ENCODE data around the gene NEK1.

The NEK1 gene

GRCh38 chr4:169657470-169658107 is 45.2 kb upstream of the NEK1 start:
- TF ChIP-seq, protein P1, sequence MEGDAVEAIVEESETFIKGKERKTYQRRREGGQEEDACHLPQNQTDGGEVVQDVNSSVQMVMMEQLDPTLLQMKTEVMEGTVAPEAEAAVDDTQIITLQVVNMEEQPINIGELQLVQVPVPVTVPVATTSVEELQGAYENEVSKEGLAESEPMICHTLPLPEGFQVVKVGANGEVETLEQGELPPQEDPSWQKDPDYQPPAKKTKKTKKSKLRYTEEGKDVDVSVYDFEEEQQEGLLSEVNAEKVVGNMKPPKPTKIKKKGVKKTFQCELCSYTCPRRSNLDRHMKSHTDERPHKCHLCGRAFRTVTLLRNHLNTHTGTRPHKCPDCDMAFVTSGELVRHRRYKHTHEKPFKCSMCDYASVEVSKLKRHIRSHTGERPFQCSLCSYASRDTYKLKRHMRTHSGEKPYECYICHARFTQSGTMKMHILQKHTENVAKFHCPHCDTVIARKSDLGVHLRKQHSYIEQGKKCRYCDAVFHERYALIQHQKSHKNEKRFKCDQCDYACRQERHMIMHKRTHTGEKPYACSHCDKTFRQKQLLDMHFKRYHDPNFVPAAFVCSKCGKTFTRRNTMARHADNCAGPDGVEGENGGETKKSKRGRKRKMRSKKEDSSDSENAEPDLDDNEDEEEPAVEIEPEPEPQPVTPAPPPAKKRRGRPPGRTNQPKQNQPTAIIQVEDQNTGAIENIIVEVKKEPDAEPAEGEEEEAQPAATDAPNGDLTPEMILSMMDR (IDR thresholded peaks at IDR 0.05; ENCODE audit: low read depth, low read length, missing control alignments), result no peak
- H3K4me3 ChIP-seq (ENCODE audit: low read depth, low read length), result no peak overlapping the region
- DNase-seq (ENCODE audit: low read depth), result no peak

DNA sequence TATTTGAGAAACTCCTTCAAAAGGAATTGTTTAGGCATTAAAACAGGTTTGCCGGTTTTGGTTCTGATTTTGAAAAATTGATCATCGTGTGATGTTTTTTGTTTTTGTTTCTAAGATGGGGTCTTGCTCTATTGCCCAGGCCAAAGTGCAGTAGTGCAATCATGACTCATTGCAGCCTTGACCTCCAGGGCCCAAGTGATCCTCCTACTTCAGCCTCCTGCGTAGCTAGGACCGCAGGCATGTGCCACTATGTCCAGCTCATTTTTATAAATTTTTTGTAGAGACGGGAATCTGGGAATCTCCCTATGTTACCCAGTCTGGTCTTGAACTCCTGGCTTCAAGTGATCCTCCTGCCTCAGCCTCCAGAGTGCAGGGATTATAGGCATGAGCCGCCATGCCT is 43.0 kb upstream of the NEK1 start:
- DNase-seq (ENCODE audit: low read depth), result no peak
- H3K4me3 ChIP-seq (ENCODE audit: low read depth, low read length), result no peak overlapping the region
- TF ChIP-seq, protein P1 (IDR thresholded peaks at IDR 0.05; ENCODE audit: low read depth, low read length, missing control alignments), result no peak

DNA sequence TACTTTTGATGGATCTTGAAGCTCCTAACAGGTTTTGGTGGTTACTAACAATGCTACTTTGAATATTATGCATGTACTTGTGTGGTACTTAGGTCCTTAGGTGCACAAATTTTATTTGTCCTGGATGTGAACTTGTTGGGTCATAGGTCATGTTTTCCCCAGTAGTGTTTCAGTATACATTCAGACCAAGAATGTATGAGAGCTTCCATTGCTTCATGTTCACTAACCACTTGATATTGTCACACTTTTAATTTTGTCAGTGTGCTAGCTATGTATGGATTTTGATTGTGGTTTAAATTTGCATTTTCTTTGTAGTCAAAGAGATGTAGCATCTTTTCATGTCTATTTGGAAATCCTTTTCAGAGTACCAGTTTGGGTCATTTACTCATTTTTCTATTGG is 40.2 kb upstream of the NEK1 start:
- H3K4me3 ChIP-seq (ENCODE audit: low read depth, low read length), result no peak overlapping the region
- no peak for DNase-seq (ENCODE audit: low read depth)
- TF ChIP-seq, protein P1 (IDR thresholded peaks at IDR 0.05; ENCODE audit: low read depth, low read length, missing control alignments), result no peak

- no peak overlapping the region for H3K4me3 ChIP-seq (ENCODE audit: low read depth, low read length)
- no peak for DNase-seq (ENCODE audit: low read depth)
- TF ChIP-seq, protein P1 (IDR thresholded peaks at IDR 0.05; ENCODE audit: low read depth, low read length, missing control alignments), result no peak
Measured at GRCh38 chr4:169650227-169650936, 38.0 kb upstream of the NEK1 start.

DNA sequence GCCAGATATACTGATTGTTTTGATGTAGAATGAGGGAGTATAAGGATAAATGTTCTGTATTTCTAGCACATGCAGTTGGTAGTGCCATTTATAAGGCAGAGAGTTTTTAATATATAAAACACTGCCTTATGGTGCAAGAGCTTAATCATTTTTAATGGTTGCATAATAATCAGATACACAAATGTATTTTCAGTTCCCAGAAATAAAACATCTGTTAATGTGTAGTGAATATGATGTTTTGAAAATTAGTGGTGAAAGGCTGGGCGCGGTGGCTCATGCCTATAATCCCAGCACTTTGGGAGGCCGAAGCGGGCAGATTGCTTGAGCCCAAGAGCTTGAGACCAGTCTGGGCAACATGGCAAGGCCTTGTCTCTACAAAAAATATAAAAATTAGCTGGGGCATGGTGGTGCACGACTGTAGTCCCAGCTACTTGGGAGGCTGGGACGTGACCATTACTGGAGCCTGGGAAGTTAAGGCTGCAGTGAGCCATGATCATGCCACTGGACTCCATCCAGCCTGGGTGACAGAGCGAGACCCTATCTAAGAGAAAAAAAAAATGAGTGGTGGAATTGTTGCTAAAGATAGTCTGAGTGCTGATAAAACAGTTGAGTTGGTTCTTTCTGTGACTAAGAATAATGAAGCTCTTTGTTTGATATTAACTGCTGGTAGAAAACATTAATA is 37.3 kb upstream of the NEK1 start:
- no peak overlapping the region for H3K4me3 ChIP-seq (ENCODE audit: low read depth, low read length)
- no peak for DNase-seq (ENCODE audit: low read depth)
- TF ChIP-seq, protein P1 (IDR thresholded peaks at IDR 0.05; ENCODE audit: low read depth, low read length, missing control alignments), result no peak

DNA sequence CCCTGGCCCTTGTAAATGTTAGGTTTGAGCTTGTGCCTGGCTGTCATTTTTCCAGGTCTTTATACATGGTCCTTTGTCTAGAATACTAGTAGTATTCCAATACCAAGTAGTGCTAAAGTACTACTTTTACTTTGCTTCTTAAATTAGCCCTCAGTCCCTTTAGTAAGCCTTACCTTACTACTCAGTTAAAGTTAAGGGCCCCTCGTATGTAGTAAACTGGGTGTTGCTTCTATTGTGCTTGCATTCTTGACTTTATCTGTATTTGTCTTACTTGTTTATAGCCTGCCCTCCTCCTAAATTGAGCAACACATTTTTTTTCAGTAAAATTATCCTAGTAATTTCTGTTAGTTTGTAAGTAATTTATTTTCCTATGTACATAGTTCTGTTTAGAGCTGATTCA is 33.2 kb upstream of the NEK1 start:
- TF ChIP-seq, protein P1 (IDR thresholded peaks at IDR 0.05; ENCODE audit: low read depth, low read length, missing control alignments), result no peak

More for the DNA sequence above, 33.2 kb upstream of the NEK1 start:
- DNase-seq (ENCODE audit: low read depth), result no peak
- no peak overlapping the region for H3K4me3 ChIP-seq (ENCODE audit: low read depth, low read length)
